ENCODE results near the gene FGFRL1.

DNA sequence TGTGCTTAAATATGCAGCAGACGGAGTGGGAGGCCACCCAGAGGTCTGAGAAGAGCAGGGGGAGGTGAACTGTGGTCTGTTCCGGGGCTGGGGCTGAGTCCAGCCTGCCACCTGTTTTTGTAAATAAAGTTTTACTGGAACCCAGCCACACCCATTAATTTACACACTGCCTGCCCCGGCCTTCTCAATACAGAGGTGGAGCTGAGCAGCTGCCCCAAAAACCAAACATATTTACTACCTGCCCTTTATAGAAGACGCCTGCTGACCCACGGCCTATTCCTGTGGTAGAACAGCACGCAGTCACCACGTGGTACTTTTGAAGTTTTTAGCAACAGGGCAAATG is 45.9 kb downstream of the FGFRL1 start:
- TF ChIP-seq EZH2 (IDR thresholded peaks at IDR 0.05; ENCODE audit: low read length, missing control alignments), result no peak
- TF ChIP-seq, protein P1, sequence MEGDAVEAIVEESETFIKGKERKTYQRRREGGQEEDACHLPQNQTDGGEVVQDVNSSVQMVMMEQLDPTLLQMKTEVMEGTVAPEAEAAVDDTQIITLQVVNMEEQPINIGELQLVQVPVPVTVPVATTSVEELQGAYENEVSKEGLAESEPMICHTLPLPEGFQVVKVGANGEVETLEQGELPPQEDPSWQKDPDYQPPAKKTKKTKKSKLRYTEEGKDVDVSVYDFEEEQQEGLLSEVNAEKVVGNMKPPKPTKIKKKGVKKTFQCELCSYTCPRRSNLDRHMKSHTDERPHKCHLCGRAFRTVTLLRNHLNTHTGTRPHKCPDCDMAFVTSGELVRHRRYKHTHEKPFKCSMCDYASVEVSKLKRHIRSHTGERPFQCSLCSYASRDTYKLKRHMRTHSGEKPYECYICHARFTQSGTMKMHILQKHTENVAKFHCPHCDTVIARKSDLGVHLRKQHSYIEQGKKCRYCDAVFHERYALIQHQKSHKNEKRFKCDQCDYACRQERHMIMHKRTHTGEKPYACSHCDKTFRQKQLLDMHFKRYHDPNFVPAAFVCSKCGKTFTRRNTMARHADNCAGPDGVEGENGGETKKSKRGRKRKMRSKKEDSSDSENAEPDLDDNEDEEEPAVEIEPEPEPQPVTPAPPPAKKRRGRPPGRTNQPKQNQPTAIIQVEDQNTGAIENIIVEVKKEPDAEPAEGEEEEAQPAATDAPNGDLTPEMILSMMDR (conservative IDR thresholded peaks at IDR 0.05 in 1 of 2, IDR thresholded peaks at IDR 0.05 in 1 of 2; ENCODE audit: low read depth in 1 of 2, low read length in 2 of 2), result no peak

Data from fibroblast of lung (primary cell).